HEK293 (cell line): ENCODE data around the gene CATSPER3.

Experiments
- ATF2 ChIP-seq: fragments of 450-650 bp; formaldehyde crosslinking; IDR thresholded peaks from 2 replicates; pipeline ENCODE4 v1.5.1; 2016; ENCODE audit warnings: missing biosample characterization, missing genetic modification characterization, low read depth
- BCL11A ChIP-seq: fragments of 450-650 bp; formaldehyde crosslinking; IDR thresholded peaks from 2 replicates; pipeline ENCODE4 v1.5.1; 2016; ENCODE audit warnings: low read depth, missing biosample characterization, missing genetic modification characterization
- GFI1B ChIP-seq: fragments of 450-650 bp; formaldehyde crosslinking; IDR thresholded peaks from 2 replicates; pipeline ENCODE4 v1.5.1; 2016; ENCODE audit warnings: missing biosample characterization, missing genetic modification characterization
- GLI2 ChIP-seq: fragments of 450-650 bp; formaldehyde crosslinking; IDR thresholded peaks from 2 replicates; pipeline ENCODE4; 2017; ENCODE audit warnings: missing biosample characterization, missing genetic modification characterization, low read depth, borderline replicate concordance
- HOXC10 ChIP-seq: sonication (generic); formaldehyde crosslinking; IDR thresholded peaks from 2 replicates; pipeline ENCODE4 v1.8.1; 2023; ENCODE audit warnings: mild to moderate bottlenecking, missing genetic modification reagents
- IKZF3 ChIP-seq: fragments of 450-650 bp; IDR thresholded peaks from 2 replicates; pipeline ENCODE4 v1.5.0; 2018; ENCODE audit warnings: missing biosample characterization, mild to moderate bottlenecking, missing genetic modification characterization, moderate library complexity
- KLF17 ChIP-seq: fragments of 450-650 bp; formaldehyde crosslinking; IDR thresholded peaks from 2 replicates; pipeline ENCODE4 v1.5.1; 2016; ENCODE audit warnings: missing biosample characterization, missing genetic modification characterization
- KLF9 ChIP-seq: fragments of 450-650 bp; formaldehyde crosslinking; IDR thresholded peaks from 2 replicates; pipeline ENCODE4 v1.5.1; 2016; ENCODE audit warnings: missing biosample characterization, missing genetic modification characterization, low read depth
- SCRT2 ChIP-seq: fragments of 450-650 bp; formaldehyde crosslinking; IDR thresholded peaks from 2 replicates; pipeline ENCODE4 v1.5.1; 2016; ENCODE audit warnings: missing biosample characterization, missing genetic modification characterization
- SP3 ChIP-seq: fragments of 450-650 bp; formaldehyde crosslinking; IDR thresholded peaks from 2 replicates; pipeline ENCODE4 v1.5.1; 2016; ENCODE audit warnings: missing biosample characterization, missing genetic modification characterization
- WT1 ChIP-seq: fragments of 450-650 bp; formaldehyde crosslinking; IDR thresholded peaks from 2 replicates; pipeline ENCODE4 v1.5.1; 2016; ENCODE audit warnings: missing biosample characterization, missing genetic modification characterization
- ZEB2 ChIP-seq: fragments of 450-650 bp; formaldehyde crosslinking; IDR thresholded peaks from 2 replicates; pipeline ENCODE4 v1.5.1; 2016; ENCODE audit warnings: missing biosample characterization, missing genetic modification characterization
- ZFP37 ChIP-seq: fragments of 450-650 bp; formaldehyde crosslinking; IDR thresholded peaks from 2 replicates; pipeline ENCODE4 v1.5.1; 2016; ENCODE audit warnings: missing biosample characterization, missing genetic modification characterization
- ZNF10 ChIP-seq: fragments of 450-650 bp; formaldehyde crosslinking; IDR thresholded peaks from 2 replicates; pipeline ENCODE4 v1.5.1; 2017; ENCODE audit warnings: missing biosample characterization, missing genetic modification characterization
- ZNF132 ChIP-seq: fragments of 450-650 bp; formaldehyde crosslinking; IDR thresholded peaks from 2 replicates; pipeline ENCODE4 v1.5.1; 2017; ENCODE audit warnings: missing biosample characterization, missing genetic modification characterization, borderline replicate concordance
- ZNF138 ChIP-seq: fragments of 450-650 bp; formaldehyde crosslinking; IDR thresholded peaks from 2 replicates; pipeline ENCODE4 v1.5.1; 2016; ENCODE audit warnings: missing biosample characterization, missing genetic modification characterization, borderline replicate concordance
- ZNF202 ChIP-seq: fragments of 450-650 bp; formaldehyde crosslinking; IDR thresholded peaks from 2 replicates; pipeline ENCODE4 v1.5.1; 2016; ENCODE audit warnings: missing biosample characterization, missing genetic modification characterization, borderline replicate concordance
- ZNF211 ChIP-seq: fragments of 450-650 bp; formaldehyde crosslinking; IDR thresholded peaks from 2 replicates; pipeline ENCODE4 v1.5.1; 2016; ENCODE audit warnings: low read depth, missing biosample characterization, missing genetic modification characterization
- ZNF24 ChIP-seq: fragments of 450-650 bp; formaldehyde crosslinking; IDR thresholded peaks from 2 replicates; pipeline ENCODE4 v1.5.1; 2016; ENCODE audit warnings: missing biosample characterization, missing genetic modification characterization
- ZNF248 ChIP-seq: fragments of 450-650 bp; formaldehyde crosslinking; IDR thresholded peaks from 2 replicates; pipeline ENCODE4 v1.5.1; 2017; ENCODE audit warnings: missing biosample characterization, missing genetic modification characterization
- ZNF354C ChIP-seq: fragments of 450-650 bp; formaldehyde crosslinking; IDR thresholded peaks from 2 replicates; pipeline ENCODE4 v1.5.1; 2016; ENCODE audit warnings: missing biosample characterization, missing genetic modification characterization, low read depth, borderline replicate concordance
- ZNF391 ChIP-seq: fragments of 450-650 bp; formaldehyde crosslinking; IDR thresholded peaks from 2 replicates; pipeline ENCODE4 v1.5.1; 2016; ENCODE audit warnings: low read depth, missing biosample characterization, missing genetic modification characterization, borderline replicate concordance
- ZNF510 ChIP-seq: fragments of 450-650 bp; formaldehyde crosslinking; IDR thresholded peaks from 2 replicates; pipeline ENCODE4 v1.5.1; 2018; ENCODE audit warnings: mild to moderate bottlenecking, missing genetic modification characterization, missing biosample characterization; ENCODE audit not compliant: insufficient replicate concordance
- ZNF555 ChIP-seq: fragments of 450-650 bp; formaldehyde crosslinking; conservative IDR thresholded peaks from 2 replicates; pipeline ENCODE4 v1.5.1; 2017; ENCODE audit warnings: missing biosample characterization, mild to moderate bottlenecking, missing genetic modification characterization, inconsistent platforms
- ZNF560 ChIP-seq: fragments of 450-650 bp; formaldehyde crosslinking; IDR thresholded peaks from 2 replicates; pipeline ENCODE4 v1.5.1; 2017; ENCODE audit warnings: missing biosample characterization, missing genetic modification characterization, borderline replicate concordance
- ZNF561 ChIP-seq: fragments of 450-650 bp; IDR thresholded peaks from 2 replicates; pipeline ENCODE4 v1.5.1; 2018; ENCODE audit warnings: missing biosample characterization, missing genetic modification characterization, borderline replicate concordance
- ZNF596 ChIP-seq: fragments of 450-650 bp; IDR thresholded peaks from 2 replicates; pipeline ENCODE4 v1.5.0; 2018; ENCODE audit warnings: missing biosample characterization, mild to moderate bottlenecking, missing genetic modification characterization, moderate library complexity
- ZNF610 ChIP-seq: fragments of 450-650 bp; formaldehyde crosslinking; IDR thresholded peaks from 2 replicates; pipeline ENCODE4 v1.5.1; 2016; ENCODE audit warnings: missing biosample characterization, missing genetic modification characterization, borderline replicate concordance
- ZNF623 ChIP-seq: fragments of 450-650 bp; formaldehyde crosslinking; IDR thresholded peaks from 2 replicates; pipeline ENCODE4 v1.5.1; 2016; ENCODE audit warnings: missing biosample characterization, missing genetic modification characterization
- ZNF776 ChIP-seq: fragments of 450-650 bp; formaldehyde crosslinking; IDR thresholded peaks from 2 replicates; pipeline ENCODE4 v1.5.0; 2017; ENCODE audit warnings: missing biosample characterization, missing genetic modification characterization, borderline replicate concordance
- ZNF792 ChIP-seq: fragments of 450-650 bp; formaldehyde crosslinking; IDR thresholded peaks from 2 replicates; pipeline ENCODE4 v1.5.1; 2016; ENCODE audit warnings: missing biosample characterization, missing genetic modification characterization
- ZSCAN30 ChIP-seq: fragments of 450-650 bp; IDR thresholded peaks from 2 replicates; pipeline ENCODE4 v1.5.1; 2018; ENCODE audit warnings: missing biosample characterization, mild to moderate bottlenecking, missing genetic modification characterization, moderate library complexity
- TF ChIP-seq, protein P1 (sequence below): fragments of 450-650 bp; formaldehyde crosslinking; IDR thresholded peaks from 2 replicates; pipeline ENCODE4 v1.5.1; 2016; ENCODE audit warnings: missing biosample characterization, missing genetic modification characterization, low read depth
- TF ChIP-seq, protein P2 (sequence below): fragments of 450-650 bp; formaldehyde crosslinking; IDR thresholded peaks from 2 replicates; pipeline ENCODE4 v1.5.1; 2016; ENCODE audit warnings: missing biosample characterization, missing genetic modification characterization

Gene CATSPER3

GRCh38 chr5:135034236-135034962, 66.7 kb downstream of the CATSPER3 start (continued):
- TF ChIP-seq ZNF561 (peak; percentile 92; the same call in 1 of the 2 replicates), SP3 (peak; percentile 81), ZNF610 (tag by site-specific recombination) (peak; percentile 54; the same call in 1 of the 2 replicates), ZNF24 (tag by site-specific recombination) (peak; percentile 87), ZNF138 (tag by site-specific recombination) (no peak), ZNF776 (tag by site-specific recombination) (no peak), ZNF202 (tag by site-specific recombination) (no peak), ZNF623 (tag by site-specific recombination) (no peak), WT1 (tag by site-specific recombination) (peak; percentile 64), ZFP37 (peak; percentile 92), GFI1B (tag by site-specific recombination) (no peak), KLF9 (peak; percentile 74), GLI2 (tag by site-specific recombination) (no peak), ZNF510 (no peak), ZNF792 (tag by site-specific recombination) (no peak), BCL11A (no peak), ZNF391 (tag by site-specific recombination) (0 out of 2 replicates have a peak, but pooled peaks have one; percentile 57), KLF17 (tag by site-specific recombination) (peak; percentile 91), SCRT2 (no peak), ATF2 (tag by site-specific recombination) (no peak), ZNF10 (no peak), ZNF248 (tag by site-specific recombination) (no peak), ZEB2 (tag by site-specific recombination) (peak; percentile 94), ZNF560 (tag by site-specific recombination) (no peak), ZNF596 (tag by site-specific recombination) (peak; percentile 5; the same call in 1 of the 2 replicates), IKZF3 (tag by site-specific recombination) (peak; percentile 88), ZNF132 (tag by site-specific recombination) (no peak), ZNF354C (tag by site-specific recombination) (no peak), ZSCAN30 (tag by site-specific recombination) (peak; percentile 70), ZNF211 (tag by site-specific recombination) (no peak), HOXC10 (no peak), ZNF555 (no peak)
- TF ChIP-seq, protein P1, sequence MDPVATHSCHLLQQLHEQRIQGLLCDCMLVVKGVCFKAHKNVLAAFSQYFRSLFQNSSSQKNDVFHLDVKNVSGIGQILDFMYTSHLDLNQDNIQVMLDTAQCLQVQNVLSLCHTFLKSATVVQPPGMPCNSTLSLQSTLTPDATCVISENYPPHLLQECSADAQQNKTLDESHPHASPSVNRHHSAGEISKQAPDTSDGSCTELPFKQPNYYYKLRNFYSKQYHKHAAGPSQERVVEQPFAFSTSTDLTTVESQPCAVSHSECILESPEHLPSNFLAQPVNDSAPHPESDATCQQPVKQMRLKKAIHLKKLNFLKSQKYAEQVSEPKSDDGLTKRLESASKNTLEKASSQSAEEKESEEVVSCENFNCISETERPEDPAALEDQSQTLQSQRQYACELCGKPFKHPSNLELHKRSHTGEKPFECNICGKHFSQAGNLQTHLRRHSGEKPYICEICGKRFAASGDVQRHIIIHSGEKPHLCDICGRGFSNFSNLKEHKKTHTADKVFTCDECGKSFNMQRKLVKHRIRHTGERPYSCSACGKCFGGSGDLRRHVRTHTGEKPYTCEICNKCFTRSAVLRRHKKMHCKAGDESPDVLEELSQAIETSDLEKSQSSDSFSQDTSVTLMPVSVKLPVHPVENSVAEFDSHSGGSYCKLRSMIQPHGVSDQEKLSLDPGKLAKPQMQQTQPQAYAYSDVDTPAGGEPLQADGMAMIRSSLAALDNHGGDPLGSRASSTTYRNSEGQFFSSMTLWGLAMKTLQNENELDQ (tag by site-specific recombination): no peak
- TF ChIP-seq, protein P2, sequence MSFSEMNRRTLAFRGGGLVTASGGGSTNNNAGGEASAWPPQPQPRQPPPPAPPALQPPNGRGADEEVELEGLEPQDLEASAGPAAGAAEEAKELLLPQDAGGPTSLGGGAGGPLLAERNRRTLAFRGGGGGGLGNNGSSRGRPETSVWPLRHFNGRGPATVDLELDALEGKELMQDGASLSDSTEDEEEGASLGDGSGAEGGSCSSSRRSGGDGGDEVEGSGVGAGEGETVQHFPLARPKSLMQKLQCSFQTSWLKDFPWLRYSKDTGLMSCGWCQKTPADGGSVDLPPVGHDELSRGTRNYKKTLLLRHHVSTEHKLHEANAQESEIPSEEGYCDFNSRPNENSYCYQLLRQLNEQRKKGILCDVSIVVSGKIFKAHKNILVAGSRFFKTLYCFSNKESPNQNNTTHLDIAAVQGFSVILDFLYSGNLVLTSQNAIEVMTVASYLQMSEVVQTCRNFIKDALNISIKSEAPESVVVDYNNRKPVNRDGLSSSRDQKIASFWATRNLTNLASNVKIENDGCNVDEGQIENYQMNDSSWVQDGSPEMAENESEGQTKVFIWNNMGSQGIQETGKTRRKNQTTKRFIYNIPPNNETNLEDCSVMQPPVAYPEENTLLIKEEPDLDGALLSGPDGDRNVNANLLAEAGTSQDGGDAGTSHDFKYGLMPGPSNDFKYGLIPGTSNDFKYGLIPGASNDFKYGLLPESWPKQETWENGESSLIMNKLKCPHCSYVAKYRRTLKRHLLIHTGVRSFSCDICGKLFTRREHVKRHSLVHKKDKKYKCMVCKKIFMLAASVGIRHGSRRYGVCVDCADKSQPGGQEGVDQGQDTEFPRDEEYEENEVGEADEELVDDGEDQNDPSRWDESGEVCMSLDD (tag by site-specific recombination): 0 out of 2 replicates have a peak, but pooled peaks have one; percentile 15
